SKM-1 (cell line): ENCODE measurements around the gene SCN8A.
"Not testable (repeated sequence)": the region's sequence is repeated elsewhere in the genome, so short reads cannot be mapped to it uniquely, and the experiment has no call there.

Experiments used
- DNase-seq: peaks from one replicate; lab custom pipeline; 2025; ENCODE audit not compliant: unreplicated experiment; lab: John Stamatoyannopoulos, UW

SCN8A gene

DNA sequence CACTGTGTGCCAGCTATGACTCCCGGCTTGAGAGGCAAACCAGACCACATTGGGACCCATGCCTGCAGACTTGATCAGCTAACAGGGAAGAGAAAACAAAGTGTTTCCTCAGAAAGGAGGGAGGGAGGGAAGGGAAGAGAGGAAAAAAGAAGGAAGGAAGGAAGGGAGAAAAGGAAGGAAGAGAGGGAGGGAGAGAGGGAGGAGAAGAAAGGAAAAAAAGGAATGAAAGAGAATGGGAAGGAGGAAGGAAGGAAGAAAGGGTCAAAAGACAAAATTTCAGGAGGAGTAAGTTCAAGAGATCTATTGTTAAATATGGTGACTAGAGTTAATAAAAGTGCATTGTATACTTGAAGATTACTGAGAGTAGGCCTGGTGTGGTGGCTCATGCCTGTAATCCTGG is 238.6 kb downstream of the SCN8A start:
- no peak for DNase-seq

DNA sequence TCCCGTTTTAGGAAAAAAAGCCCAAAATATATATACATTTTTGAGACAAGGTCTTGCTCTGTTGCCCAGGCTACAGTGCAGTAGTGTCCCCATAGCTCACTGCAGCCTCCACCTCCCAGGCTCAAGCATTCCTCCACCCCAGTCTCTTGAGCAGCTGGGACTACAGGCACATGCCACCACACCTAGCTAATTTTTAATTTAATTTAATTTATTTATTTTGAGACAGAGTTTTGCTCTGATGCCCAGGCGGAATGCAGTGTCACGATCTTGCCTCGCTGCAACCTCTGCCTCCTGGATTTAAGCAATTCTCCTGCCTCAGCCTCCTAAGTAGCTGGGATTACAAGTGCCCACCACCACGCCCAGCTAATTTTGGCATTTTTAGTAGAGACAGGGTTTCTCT is 240.8 kb downstream of the SCN8A start:
- DNase-seq = not testable (repeated sequence)

DNA sequence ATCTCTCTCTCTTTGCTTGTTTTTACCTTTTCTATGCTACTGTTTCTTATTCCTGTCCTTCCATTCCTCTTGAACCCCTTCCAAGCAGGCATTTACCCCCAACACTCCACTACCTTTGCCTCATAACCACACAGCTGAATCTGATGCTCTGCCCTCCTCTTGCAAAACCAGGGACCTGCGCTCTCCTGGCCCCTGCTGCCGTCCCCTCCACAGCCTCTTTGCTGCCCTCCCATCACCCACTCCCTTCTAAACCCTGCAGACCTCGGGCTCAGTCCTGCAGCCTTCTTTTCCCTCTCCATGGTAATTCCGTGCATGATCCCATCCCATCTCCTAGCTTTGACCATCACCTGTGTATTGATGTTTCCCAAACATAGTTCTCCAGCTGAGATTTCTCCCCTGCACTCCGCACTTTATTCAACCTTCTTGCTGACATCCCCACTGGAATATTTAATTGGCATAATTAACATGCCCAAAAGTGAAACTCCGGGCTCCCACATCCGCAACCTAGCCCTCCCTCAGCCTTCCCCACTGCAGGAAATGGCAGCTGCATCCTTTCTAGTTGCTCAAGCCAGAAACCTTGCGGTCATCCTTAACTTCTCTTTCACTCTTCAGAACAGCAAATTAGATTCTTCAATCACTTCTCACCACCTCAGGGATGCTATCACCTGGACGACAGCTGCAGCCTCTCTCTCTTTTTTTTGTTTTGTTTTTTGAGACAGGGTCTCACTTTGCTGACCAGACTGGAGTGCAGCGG is 241.5 kb downstream of the SCN8A start:
- no peak for DNase-seq

DNA sequence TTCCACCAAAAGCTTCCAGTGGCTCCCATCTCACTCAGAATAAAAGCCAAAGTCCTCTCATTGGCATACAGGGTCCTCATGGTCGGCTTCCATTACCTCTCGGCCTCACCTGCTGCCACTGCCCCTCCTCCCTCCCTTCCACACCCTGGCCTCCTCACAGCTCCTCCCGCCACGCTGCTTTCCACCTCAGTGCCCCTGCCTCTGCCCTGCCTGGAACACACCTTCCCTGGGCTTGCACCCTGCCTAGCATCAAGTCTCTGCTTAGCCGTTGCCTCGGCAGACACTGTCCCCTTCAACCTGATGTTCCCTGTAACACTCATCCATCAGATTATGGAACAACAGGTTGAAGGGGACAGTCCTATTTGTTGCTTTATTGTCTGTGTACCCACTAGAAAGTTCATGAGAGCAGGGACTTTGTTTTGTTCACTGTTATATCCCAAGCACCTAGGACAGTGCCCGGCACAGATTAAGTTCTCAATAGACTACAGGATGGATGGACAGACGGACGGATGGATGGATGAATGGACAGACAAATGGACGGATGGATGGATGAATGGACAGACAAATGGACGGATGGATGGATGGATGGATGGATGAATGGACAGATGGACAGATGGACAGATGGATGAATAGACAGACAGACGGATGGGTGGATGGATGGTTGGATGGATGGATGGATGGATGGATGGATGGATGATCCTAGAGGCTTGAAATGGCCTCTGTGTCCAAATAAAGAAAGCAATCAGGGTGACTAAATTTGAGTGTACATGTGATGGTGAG is 242.6 kb downstream of the SCN8A start:
- no peak for DNase-seq

DNA sequence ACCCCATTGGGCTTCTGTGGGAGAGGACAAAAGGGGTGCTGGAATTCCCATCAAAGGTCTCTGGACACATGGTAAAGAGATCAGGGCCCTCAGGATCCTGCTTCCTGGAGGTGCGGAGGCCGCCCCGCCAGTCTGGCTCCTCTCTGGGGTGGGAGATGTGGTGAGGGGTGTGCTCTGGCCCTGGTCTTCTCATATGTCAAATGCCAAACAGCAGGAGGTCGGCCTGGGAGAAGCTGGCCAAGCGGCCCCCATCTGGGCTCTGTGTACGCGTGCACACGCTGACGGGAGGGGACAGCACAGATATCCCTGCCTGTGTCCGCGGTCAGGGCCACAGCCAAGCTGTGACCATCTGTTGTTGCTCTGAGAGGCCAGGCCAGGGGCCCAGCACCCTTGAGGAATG is 243.4 kb downstream of the SCN8A start:
- DNase-seq = no peak

DNA sequence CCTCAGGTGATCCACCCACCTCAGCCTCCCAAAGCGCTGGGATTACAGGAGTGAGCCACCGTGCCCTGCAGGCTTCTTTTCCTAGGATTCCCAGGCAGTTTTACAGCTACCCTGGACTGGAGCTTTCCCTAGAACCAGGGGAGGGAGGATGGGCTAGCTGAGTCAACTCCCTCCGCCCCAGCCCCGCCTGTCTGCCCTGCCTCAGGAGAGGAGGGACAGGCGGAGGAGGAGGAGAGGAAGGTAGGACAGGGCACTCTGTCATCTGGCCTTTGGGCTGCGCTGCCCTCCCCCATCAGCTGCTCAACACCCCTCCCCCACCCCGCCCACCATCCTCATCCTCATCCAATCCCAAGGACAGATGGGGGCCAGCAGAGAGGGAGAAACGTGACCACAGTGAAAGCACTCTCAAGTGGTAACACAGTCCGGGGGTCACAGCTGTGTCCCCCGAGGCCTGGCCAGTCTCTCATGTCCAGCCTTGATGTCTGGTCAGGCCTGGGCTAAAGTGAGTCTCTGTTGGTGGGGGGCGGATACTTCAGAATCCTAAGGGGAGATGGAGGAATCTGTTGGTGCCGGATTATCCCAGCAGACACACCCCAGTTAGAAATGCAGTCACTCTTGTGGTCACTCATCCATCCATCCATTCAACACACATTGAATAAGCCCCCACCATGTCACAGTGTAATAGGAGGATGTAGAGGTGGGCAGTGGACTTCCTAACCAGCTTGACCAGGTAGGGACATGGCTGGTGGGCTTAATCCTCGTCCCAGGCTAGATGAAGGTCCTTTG is 245.2 kb downstream of the SCN8A start:
- DNase-seq = no peak

DNA sequence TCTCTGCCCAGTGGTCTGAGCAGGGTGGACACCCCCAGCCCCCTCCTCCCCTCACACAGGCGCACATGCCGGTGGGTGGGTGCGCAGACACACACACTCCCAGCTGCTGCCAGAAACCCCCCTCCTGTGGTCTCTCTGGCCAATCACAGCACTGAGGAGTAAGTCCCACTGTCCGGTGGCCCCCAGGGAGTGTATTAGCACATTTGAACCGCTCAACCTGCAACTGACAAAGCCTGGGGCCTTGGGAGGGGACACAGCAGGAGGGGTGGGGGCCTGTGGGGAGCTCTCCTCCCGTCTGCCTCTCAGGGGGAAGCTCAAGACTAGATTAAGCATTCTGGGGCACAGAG is 245.8 kb downstream of the SCN8A start:
- no peak for DNase-seq

DNA sequence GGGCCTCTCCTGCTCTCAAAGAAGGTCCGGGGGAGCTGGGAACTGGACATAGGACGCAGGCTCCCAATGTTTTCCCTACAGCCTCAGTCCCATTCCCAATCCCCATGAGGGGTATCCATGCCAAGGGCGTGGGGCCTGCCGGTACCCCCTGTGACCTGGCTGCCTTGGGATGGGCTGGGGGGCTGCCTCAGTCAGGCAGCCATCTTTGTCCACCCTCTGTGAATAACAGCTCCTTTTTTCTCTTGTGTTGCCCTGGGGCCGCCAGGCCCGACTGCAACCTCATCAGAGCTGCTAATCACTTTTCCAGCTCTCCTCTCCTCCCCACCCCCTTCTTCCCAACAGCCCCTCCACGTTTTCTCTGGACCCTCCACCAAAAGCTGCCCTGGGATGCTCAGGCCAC is 246.3 kb downstream of the SCN8A start:
- DNase-seq = no peak

DNA sequence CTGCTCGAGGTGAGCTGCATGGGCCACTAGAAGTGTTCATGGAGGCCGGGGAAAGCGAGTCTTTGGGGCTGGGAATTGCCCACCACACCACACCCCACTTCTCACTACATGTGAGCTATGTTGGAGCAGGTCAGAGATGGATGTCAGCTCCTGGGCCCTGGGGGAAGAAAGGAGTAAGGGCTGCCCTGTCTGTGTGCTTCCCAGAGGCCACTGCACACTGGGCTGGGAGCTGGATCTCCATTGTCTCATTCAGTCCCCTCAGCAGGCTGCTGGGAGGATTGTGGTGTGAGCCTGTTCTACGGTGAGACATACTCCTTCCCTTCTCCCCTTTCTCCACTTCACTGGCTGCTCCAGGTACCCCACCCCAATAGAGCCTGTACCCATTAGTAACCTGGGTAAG is 247.0 kb downstream of the SCN8A start:
- DNase-seq = no peak

DNA sequence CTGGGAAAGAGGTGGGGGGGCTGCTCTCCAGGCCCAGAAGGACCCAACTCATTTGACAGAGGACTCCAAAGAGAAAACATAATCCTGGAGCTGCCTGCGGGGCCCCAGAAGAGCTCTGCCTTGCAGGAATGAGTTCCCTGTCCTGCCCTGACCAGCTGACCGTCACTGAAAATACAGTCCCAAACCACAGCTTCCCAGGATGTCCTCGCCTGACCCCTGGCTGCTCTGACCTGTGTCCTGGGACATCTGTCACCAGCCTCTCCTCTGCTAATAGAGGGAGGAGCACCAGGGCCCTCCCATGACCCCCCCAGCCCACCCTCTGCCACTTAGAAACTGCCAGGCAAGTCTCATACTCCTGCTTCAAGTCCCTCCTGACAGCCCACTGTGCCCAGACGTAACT is 247.7 kb downstream of the SCN8A start:
- DNase-seq = no peak

DNA sequence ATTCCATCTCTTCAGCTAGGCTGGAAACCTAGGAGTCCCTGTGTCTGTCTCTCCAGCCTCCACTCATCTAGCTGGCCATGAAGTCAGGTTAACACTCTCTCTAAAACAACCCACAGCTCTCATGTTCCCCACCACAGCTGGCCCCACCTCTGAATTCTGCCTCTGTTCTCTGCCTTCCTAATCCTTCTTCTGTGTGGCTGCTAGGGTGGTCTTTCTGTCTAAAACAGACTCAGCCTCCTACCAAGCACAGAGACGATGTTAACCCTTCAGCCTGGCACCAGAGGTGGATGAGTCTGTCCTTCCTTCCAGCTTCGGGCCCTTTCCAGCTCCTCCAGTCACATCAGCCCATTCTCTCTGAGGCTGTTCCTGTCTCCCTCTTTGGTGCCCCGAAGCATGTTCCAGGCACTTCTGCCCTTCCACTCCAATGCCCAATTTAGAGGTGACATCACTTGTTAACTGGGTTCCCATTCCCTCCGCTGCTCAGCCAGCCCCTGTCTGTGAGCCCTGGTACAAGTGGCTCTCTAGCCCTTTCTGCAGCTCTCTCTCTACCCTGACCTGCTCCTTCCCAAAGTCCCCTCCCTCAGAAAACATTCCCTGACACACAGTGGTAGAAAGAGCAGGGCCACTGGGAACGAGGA is 248.4 kb downstream of the SCN8A start:
- no peak for DNase-seq

DNA sequence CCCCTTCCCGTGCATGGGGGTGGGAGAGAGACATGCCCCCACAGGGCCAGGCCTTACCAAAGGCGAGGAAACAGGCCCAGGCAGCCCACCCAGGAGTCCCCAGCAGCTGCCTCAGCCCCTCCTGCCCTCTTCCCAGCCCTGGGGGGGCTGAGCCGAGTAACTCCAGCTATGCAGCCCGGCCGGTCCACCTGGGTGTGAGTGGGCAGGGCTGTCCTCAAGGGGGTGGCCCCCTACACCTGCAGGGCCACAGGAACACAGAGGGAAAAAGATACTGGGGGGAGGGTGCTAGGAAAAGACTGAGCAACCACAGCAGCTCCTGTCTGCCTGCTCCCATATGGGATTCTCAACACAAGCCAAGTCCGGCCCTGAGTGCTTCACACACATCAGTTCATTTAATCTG is 249.9 kb downstream of the SCN8A start:
- no peak for DNase-seq

DNA sequence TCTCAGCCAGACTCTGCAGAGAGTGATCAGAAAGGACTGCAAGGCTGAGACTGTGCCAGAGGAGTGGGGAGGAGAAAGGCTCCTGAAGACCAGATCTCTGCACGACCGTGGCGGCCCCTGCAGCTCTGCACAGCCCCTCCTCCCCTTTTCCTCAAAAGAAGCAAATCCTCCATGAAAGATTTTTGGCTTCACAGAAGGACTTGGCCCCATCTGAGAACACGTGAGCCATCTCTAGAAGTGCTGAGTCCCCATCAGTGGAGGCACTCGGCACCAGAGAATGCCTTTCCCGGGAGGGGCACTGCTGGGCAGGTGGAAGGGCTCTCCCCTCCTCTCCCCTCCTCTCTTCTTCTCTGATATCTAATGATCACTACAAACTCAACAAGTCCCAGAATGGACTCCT is 250.7 kb downstream of the SCN8A start:
- DNase-seq = no peak

DNA sequence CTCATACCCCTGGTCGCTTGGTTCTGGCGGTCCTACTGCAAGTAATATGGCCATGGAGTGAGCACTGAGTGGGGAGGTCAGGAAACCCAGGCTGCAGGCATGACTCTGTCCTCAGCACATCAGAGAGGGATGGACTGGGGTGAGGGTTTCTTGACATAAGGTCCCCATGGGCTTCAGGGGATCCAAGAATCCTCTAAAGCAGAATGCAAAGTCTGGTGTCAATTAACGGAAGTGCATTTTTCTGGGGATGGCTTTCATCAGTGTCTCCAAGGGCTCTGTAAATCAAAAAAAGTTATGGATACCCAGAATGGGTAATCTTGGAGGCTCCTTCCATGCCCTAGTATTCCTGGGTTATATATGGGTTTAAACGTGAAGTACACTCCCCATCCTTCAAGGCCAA is 253.8 kb downstream of the SCN8A start:
- no peak for DNase-seq

DNA sequence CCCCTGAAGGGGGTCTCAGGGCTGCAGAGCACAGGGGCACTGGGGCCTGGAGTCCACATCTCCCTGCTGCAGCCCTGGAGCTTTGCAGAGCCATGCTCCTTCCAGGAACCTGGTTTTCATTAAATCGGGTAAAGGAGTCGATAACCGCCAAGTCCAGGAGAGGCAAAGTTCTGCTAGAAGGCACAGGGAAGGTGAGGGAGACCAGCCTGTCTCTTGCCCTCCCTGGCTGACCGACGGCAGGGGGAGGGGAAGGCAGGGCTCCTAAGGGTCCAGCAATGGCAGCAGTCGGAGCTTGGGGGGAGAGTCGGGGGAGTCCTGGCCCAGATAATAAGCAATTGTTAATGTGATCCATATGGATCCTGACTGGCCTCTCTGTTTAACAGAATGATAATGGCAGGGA is 254.4 kb downstream of the SCN8A start:
- DNase-seq = no peak

DNA sequence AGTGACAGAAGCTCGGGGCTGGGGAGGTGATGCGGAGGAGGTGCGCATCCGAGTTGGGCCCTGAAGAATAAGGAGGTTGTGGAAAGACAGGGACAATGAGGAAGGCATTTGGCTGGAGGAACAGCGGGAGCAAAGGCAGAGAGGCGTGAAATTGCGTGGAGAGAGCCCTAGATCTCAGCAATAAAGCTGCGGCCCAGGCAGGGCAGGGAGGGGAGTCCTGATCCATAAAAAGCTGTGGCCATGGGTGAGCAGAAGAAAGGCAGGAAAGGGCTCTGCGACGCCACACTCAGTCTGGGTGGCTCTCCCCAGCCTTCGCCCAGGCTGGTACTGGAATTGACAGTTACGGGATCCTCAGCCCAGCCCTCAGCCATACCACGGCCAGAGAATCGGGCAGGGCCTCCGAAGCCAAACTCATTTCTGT is 255.2 kb downstream of the SCN8A start:
- no peak for DNase-seq

DNA sequence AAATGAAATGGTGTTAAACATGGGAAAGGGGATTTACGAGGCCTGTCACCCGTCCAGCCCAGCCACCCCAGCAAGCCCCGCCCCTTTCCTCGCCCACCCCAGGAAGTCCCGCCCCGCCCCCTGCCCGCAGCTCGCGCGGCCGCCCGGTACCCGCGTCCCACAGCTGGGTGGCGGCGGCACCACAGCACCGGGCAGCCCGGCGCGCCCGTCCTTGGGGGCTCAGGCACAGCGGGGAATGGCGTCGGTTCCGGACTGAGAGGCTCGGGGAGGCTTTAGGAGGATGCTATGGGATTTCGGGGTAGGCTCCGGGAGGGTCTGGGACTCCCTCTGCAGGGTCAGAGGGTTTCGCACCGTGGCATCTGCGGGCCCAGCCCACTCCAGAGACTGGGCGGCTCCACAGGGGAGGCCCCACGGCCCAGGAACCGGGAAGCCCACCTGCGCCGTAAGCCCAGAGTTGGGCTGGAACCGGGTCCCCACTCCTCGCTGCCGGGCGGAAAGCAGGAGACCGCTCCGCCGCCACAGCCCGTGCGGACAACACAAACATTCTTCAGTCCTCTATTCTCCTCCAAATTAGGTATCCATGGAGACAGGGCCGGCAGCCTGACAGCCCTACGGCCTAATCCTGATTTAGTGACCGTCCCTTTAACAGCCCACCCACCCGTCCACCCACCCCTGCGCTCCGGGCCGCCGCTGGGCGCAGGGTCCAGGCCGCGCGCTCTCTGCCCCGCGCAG is 256.0 kb downstream of the SCN8A start:
- DNase-seq = no peak

DNA sequence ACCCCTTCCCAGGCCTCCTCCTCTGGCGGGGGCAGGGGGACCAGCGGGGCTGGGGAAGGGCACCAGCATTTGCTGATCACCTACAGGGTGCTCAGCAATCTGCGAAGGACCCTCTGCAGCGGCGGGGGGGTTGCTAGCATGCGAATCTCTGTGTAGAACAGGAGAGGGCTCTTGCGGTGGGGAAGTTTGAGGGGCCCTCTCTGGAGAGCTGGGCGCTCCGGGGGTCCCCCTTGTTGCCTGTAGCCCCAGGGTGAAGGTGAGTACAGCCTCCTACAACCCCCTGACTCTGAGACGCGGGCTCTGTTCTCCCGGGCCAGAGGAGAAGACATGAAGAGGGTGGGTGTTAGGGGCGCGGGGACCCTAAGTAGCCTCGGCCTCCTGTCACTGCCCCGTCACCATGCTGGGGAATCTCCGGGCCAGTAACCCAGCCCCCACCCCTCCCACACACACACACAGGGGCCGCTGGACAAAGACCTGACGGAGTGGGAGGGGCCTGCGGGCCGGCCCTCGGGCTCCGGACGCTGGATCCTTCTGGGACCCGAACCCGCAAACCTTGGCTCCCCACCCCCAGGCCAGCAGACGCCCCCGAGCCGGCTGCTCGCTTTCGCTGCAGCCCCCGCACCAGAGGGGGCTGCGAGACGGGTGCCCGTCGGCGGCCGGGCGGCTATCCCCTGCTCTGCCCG is 256.8 kb downstream of the SCN8A start:
- no peak for DNase-seq

DNA sequence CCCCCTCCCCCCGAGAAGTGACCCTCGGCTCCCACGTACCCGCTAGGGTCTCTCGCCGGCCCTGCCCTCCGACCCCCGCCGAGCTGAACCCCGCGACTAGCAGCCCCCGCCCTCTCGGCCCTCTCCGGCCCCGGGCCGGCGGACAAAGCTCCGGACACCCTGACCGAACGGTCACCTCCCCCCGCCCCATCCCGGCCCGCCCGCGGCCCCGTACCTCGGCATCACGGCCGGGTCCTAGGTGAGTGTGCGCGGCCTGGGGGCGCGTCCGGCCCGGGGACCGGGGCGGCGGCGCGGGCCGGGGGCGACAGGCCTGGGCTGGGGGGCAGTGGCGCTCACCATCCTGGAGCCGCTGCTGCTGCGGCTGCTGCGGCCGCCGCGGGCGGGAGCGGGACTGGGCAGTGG is 257.3 kb downstream of the SCN8A start, which contains the start of gene FIGNL2:
Gene FIGNL2, minus strand, starts transcription at position 393 of the 402 bp plus-strand sequence. CDS start 26,305 bp downstream, outside the sequence.
- no peak for DNase-seq
